Measurements from ENCODE around the gene NFAT5. TPM values are rescaled to one million over a fixed set of nuclear protein-coding genes. Genes with fewer than 3 reads are reported as not detected.
A peak's percentile ranks its signal among the peaks of the same experiment; 100 is the strongest.

The NFAT5 gene
- total RNA-seq, 2 experiments from 2014 or later: 36.0 to 37.8 TPM

DNA sequence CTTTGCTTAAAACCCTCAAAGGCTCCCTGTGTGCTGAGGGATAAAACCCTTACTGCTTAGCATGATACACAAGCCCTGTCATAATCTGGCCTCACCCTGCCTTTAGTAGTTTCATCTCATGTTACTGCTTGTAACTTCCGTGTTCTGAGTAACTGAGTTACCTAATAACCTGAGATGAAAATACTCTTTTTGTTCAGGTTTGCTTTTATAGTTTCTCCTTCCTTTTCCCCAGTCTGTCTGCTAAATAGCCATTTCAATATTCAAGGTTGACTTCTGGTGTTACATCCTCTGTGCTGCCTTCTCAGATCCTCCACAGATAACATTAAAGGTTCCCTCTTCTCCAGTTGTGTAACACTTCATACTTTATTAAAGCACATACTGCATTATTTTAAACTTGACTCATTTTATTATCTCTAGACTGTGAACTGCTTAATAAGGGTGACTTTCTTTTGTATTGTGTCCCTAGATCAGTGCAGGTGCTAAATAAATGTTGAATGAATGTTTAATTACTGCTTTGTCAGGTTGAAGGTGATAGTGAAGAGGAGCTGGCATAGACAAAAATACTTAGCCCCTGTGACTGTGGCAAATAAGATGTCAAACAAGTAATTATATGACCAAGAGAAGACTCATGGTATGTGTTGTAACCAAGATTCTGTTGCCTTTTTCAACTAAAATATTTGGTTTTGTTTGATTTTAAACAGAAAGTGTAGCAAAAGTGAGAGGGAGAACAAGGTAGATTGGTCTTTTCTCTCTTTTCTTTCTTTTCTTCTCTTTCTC lies 47.8 kb downstream of the NFAT5 start:
- DNase-seq (peak; percentile 10), ATAC-seq (peak; percentile 61)
- H3K4me3 Mint-ChIP-seq: no peak overlapping the region
- H3K4me1 Mint-ChIP-seq (ENCODE audit: low read depth): peaks cover 56% of the 10 kb centered on the region
- ChIA-PET POLR2A (no interaction called here), CTCF (interaction anchor here (1.0 kb wide), 1 partner anchor 24 kb away, joined by 3 read pairs; no protein-coding TSS in a partner anchor)
- no peaks in the 10 kb centered on the region for H3K9me3 Mint-ChIP-seq
- TF ChIP-seq, protein P1, sequence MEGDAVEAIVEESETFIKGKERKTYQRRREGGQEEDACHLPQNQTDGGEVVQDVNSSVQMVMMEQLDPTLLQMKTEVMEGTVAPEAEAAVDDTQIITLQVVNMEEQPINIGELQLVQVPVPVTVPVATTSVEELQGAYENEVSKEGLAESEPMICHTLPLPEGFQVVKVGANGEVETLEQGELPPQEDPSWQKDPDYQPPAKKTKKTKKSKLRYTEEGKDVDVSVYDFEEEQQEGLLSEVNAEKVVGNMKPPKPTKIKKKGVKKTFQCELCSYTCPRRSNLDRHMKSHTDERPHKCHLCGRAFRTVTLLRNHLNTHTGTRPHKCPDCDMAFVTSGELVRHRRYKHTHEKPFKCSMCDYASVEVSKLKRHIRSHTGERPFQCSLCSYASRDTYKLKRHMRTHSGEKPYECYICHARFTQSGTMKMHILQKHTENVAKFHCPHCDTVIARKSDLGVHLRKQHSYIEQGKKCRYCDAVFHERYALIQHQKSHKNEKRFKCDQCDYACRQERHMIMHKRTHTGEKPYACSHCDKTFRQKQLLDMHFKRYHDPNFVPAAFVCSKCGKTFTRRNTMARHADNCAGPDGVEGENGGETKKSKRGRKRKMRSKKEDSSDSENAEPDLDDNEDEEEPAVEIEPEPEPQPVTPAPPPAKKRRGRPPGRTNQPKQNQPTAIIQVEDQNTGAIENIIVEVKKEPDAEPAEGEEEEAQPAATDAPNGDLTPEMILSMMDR (IDR thresholded peaks at IDR 0.05): no peak
- peaks cover 22% of the 10 kb centered on the region for H3K36me3 Mint-ChIP-seq (ENCODE audit: low read depth)
- H3K27ac Mint-ChIP-seq: peak overlapping the region; percentile 43
- H3K27me3 Mint-ChIP-seq: no peaks in the 10 kb centered on the region
- intact Hi-C loops (cut with micrococcal nuclease): no loop called here

DNA sequence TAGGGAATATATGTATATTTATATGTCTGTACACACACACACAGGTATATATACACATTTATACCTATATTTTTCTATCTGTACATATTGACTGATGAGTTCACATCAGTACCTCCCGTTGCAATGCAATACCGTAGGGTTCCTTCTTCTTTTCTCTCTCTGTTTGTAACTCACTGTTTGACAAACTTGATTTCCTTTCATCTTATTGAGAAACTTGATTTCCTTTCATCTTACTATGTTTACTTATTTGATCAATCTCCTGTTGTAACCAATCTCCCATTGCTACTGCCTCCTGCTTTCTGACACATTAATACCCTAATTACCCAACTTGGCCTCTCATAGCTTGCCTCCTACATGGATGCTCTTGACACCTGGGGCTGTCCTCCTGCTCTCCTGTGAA lies 49.8 kb downstream of the NFAT5 start:
- Mint-ChIP-seq H3K36me3 (ENCODE audit: low read depth) (peaks cover 18% of the 10 kb centered on the region), H3K27me3 (no peaks in the 10 kb centered on the region), H3K9me3 (no peaks in the 10 kb centered on the region), H3K4me1 (ENCODE audit: low read depth) (peaks cover 59% of the 10 kb centered on the region), H3K27ac (no peak overlapping the region), H3K4me3 (no peak overlapping the region)
- CTCF ChIA-PET: interaction anchor here (0.9 kb wide), 1 partner anchor 219 kb away, joined by 3 read pairs; no protein-coding TSS in a partner anchor
- TF ChIP-seq, protein P1 (IDR thresholded peaks at IDR 0.05): no peak
- ATAC-seq (no peak), DNase-seq (no peak)
- intact Hi-C loops (cut with micrococcal nuclease): no loop called here
- POLR2A ChIA-PET: no interaction called here

DNA sequence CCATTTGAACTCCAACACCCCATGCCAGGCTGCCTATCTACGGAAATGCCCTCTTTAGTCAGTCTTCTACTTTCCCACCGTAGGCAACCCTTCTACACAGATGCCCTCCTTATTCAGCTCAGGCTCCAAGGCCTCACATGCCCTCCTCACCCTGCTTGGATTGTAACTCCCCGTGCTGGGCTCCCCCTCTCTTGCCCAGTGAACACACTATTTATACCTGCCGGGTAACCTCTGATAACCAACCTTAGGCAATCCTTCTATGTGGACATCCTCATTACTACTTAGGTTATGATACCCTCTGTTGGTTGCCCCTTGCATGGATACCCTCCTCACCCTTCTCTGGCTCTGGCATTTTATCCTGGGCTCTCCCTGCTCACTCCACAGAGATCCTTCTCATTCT lies 50.3 kb downstream of the NFAT5 start:
- peaks cover 58% of the 10 kb centered on the region for H3K4me1 Mint-ChIP-seq (ENCODE audit: low read depth)
- no peak for ATAC-seq
- ChIA-PET POLR2A (no interaction called here), CTCF (interaction anchor here (0.9 kb wide), 1 partner anchor 220 kb away, joined by 3 read pairs; no protein-coding TSS in a partner anchor)
- H3K36me3 Mint-ChIP-seq (ENCODE audit: low read depth): peaks cover 20% of the 10 kb centered on the region
- no peak for DNase-seq
- H3K4me3 Mint-ChIP-seq: no peak overlapping the region
- H3K9me3 Mint-ChIP-seq: no peaks in the 10 kb centered on the region
- no peak overlapping the region for H3K27ac Mint-ChIP-seq
- TF ChIP-seq, protein P1 (IDR thresholded peaks at IDR 0.05): no peak
- no peaks in the 10 kb centered on the region for H3K27me3 Mint-ChIP-seq
- intact Hi-C loops (cut with micrococcal nuclease): no loop called here

DNA sequence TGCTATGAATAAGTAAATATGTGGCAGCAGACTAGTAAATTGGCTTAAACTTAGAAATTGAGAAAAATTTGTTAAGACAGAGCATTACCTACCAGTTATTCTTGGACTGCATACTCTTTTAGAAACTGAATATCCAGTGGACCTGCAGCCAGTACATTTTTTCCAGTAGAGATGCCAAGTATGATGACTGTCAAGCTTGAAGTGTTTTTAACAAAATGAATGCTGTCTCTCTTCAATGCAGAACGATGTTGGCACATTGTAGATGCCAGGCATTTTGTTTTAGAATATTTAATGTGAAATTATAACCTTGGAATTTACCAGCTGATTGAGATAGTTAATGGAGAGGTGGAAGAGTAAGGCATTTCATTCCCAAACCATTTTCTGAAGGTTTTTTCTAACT lies 52.5 kb downstream of the NFAT5 start:
- ATAC-seq (no peak), DNase-seq (no peak)
- no peak overlapping the region for H3K27ac Mint-ChIP-seq
- no peaks in the 10 kb centered on the region for H3K27me3 Mint-ChIP-seq
- TF ChIP-seq, protein P1 (IDR thresholded peaks at IDR 0.05): no peak
- peaks cover 24% of the 10 kb centered on the region for H3K36me3 Mint-ChIP-seq (ENCODE audit: low read depth)
- H3K4me3 Mint-ChIP-seq: no peak overlapping the region
- no peaks in the 10 kb centered on the region for H3K9me3 Mint-ChIP-seq
- intact Hi-C loops (cut with micrococcal nuclease): no loop called here
- ChIA-PET CTCF (interaction anchor here (1.0 to 1.4 kb wide), 3 partner anchors 12 to 223 kb away, joined by 3 to 7 read pairs (median 3); no protein-coding TSS in a partner anchor), POLR2A (no interaction called here)
- peaks cover 49% of the 10 kb centered on the region for H3K4me1 Mint-ChIP-seq (ENCODE audit: low read depth)

DNA sequence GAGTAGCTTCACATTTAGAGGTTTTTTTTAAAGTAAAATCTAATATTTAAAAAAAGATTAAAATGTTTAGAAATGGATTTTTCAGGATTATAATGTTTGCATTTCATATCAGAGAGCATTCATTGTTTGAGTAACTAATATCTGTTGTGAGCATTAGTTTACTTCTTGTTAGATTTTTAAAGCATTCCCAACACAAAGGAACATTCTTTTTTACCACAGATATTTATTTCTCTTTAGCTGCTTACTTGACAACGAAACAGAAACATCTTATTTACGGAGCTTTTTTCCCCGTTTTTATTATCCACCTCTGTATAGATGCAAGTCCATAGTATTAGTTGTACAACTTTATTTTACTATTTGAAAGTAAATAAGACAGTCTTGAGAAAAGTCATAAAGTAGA lies 53.0 kb downstream of the NFAT5 start:
- intact Hi-C loops (cut with micrococcal nuclease): no loop called here
- Mint-ChIP-seq H3K4me3 (no peak overlapping the region), H3K9me3 (no peaks in the 10 kb centered on the region), H3K27me3 (no peaks in the 10 kb centered on the region), H3K27ac (no peak overlapping the region), H3K4me1 (ENCODE audit: low read depth) (peaks cover 45% of the 10 kb centered on the region), H3K36me3 (ENCODE audit: low read depth) (peaks cover 24% of the 10 kb centered on the region)
- ChIA-PET POLR2A (no interaction called here), CTCF (interaction anchor here (1.0 to 1.4 kb wide), 3 partner anchors 11 to 223 kb away, joined by 3 to 7 read pairs (median 3); no protein-coding TSS in a partner anchor)
- ATAC-seq (no peak), DNase-seq (no peak)
- TF ChIP-seq, protein P1 (IDR thresholded peaks at IDR 0.05): no peak
